Gastrocnemius medialis (tissue), 4 donors: Measurements from ENCODE around the gene DNAJC1.

Experiments used
- POLR2A ChIP-seq, 2 donors: fragments of 450-650 bp; IDR thresholded peaks; one replicate each; pipeline ENCODE4 v1.6.1; 2017; ENCODE audit warnings: antibody characterized with exemption in 2 of 2, mild to moderate bottlenecking in 2 of 2, moderate library complexity in 2 of 2
- TF ChIP-seq, protein P1 (sequence below), 5 experiments: fragments of 450-650 bp in 3 of 5; fragments of 200-600 bp in 2 of 5; sonication (generic) in 2 of 5; IDR thresholded peaks in 4 of 5; conservative IDR thresholded peaks in 1 of 5; 1 replicate in 4 of 5; 2 replicates in 1 of 5; pipeline ENCODE4 v1.5.1; 2016 to 2019; ENCODE audit warnings: antibody characterized with exemption in 5 of 5, mild to moderate bottlenecking in 3 of 5, moderate library complexity in 3 of 5

- TF ChIP-seq, protein P1, sequence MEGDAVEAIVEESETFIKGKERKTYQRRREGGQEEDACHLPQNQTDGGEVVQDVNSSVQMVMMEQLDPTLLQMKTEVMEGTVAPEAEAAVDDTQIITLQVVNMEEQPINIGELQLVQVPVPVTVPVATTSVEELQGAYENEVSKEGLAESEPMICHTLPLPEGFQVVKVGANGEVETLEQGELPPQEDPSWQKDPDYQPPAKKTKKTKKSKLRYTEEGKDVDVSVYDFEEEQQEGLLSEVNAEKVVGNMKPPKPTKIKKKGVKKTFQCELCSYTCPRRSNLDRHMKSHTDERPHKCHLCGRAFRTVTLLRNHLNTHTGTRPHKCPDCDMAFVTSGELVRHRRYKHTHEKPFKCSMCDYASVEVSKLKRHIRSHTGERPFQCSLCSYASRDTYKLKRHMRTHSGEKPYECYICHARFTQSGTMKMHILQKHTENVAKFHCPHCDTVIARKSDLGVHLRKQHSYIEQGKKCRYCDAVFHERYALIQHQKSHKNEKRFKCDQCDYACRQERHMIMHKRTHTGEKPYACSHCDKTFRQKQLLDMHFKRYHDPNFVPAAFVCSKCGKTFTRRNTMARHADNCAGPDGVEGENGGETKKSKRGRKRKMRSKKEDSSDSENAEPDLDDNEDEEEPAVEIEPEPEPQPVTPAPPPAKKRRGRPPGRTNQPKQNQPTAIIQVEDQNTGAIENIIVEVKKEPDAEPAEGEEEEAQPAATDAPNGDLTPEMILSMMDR (IDR thresholded peaks at IDR 0.05 in 4 of 5, conservative IDR thresholded peaks at IDR 0.05 in 1 of 5) = no peak
- TF ChIP-seq POLR2A (IDR thresholded peaks at IDR 0.05) = no peak
These were observed 38.4 kb downstream of the DNAJC1 start for GRCh38 chr10:21964983-21965665.
